Stimulated activated CD4-positive, alpha-beta T cell treated with anti-CD3 and anti-CD28 coated beads, TNF-alpha, amount 100 ng/mL, for 1 hour (primary cell): ENCODE measurements around the gene MBNL2.

ENCODE experiments used
- DNase-seq, 3 donors: peaks; one replicate each; pipeline ENCODE4 v3.0.0-alpha.2; 2020; ENCODE audit warnings: low read depth in 3 of 3, low spot score in 1 of 3

The MBNL2 gene

DNA sequence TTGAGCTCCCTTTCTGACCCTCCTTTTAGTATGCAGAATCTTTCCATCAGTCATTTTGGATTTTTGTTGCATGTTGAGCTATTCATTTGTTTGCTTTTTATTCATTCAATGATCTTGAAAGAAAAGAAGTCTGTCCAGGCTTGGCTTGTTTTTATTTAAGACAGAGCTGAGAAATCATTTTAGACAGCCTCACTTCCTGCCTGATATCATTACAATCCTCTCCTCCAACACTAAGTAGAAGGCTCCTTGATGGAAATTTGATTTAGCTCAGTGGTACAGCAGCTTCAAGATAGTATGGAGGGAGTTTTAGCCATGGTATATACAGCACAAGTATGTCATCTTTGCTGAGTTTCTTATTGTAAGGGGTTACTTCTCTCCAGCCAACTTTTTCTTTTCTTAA, 28.4 kb downstream of the MBNL2 start:
- DNase-seq, result no peak

DNA sequence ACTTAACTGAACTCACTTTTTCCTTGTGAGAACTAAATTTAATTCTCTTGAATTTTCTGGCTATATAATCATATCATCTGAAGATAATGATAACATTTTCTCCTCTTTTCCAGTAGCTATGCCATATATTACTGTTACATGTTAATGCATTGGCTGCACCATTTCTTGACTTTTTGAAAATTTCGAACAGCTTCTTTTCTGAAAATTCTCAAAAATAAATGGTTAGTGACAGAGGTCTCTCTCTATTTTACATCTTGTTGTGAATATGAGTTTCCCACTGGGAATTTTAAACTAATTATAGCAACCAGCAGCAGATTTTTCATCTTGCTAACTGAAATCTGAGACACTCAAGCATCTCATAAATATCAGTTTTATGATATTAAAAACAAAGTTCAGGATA, 30.6 kb downstream of the MBNL2 start:
- DNase-seq, result no peak

GRCh38 chr13:97253581-97254293, 31.6 kb downstream of the MBNL2 start:
- no peak for DNase-seq

GRCh38 chr13:97254816-97255215, 32.7 kb downstream of the MBNL2 start:
- no peak for DNase-seq

DNA sequence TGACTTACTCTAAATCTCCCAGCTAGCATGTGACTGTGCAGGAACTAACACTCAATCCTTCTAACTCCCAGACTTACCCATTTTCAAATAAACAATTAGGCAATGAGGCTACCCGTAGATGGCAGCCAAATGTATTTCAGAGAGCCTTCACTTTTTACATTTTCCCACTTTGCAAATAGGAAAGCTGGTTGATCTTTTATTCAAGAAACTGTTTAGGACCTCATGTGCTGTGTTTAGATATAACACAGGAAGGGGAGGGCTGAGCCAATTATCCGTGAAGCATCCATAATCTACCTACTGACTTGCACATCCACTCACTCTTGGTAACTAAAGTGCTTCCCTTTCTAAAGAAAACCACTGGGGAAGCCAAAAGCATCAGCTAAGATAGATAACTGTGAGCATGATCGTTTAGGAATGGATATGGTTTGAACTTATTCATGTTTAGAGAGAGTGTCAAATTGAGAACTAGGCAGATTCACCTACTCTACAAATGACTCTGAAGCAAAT, 33.4 kb downstream of the MBNL2 start:
- DNase-seq, result no peak

DNA sequence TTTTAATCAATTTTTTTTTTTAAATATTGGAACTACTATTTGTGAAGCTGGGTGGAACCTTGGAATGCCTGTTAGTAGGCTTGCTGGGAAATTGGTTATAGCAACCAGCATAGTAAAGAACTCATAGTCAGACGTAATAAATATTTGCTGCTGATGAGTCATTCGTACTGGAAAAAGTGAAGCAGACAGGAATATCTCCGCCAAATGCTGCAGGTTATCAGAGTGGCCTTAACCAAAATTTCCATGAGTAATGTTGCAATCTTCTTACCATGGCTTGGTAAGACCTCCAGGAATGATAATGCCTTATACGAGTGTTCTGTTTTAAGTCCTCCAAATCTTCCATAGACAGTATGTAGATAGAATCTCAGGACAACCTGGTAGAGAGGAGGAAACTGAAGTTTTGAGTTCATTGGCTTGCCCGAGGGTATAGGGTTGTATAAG, 34.2 kb downstream of the MBNL2 start:
- DNase-seq, result no peak

DNA sequence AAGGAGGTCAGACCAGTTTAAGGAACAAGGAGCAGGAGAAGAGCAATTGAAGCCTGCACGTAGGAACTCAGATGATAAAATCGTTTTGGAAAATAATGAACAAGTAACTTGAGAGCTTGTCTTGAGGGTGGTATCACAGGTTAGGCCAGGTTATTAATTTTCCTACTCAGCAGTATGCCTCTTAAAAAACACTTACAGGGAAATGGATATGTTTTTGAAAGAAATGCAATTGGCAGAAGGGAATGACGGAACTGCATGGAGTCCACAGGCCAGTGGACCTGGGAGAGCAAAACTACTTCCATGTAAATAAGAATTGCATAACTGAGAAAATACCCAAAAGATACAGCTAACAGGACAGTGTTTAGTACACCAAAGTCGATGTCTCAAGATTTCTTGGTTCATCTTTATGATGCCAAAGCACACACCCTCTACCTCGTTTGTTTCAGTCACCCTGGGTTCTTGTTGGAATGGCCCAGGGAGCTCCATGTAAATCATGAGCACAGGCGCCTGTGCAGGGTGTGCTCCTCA, 35.2 kb downstream of the MBNL2 start:
- no peak for DNase-seq

DNA sequence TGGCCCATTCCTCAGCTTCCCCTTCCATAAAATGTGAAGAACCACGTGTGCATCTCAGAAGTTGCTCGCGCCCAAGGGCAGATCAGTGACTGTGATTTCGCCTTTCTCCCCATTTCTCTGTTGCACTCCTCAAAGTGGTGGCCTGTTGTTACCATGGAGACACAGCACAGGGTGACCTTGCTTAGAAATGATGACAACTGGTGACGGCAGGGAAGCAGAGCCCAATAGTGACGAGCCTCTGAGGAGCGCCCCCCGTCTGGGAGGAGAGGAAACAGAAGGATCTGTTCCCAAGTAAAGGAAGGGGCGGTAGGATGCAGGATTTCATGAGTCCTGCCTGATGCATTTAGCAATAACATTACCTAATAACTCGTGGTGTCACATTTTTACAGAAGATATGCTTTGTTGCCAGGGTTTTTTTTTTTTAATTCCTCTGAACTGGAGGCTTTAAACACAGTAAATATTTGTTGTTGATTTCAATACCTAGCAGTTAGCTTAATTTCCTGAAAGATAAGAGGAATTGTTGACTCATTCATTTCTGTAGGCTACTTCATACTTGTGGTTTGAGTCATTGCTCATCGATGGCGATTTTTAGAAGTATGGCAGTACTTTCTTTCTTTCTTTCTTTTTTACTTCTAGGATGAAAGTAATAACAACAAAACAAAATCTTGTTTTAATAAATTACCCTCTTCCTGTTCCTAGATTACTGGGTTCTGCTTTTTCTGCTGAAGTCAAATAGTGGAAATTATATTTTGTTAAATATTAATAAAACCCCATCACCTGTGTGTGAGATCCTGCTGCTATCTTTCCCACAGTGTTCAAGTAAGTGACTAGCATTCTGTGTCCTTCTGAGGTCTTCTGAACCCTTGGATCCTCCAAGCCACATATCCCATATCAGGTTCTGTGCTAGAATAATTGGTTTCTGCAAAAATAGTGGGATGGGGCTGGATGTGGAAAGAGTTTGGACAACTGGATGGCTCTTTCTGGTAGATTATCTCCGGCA, 36.0 kb downstream of the MBNL2 start:
- DNase-seq, result no peak

- DNase-seq, result no peak
Measured at GRCh38 chr13:97258801-97259200, 36.7 kb downstream of the MBNL2 start.

DNA sequence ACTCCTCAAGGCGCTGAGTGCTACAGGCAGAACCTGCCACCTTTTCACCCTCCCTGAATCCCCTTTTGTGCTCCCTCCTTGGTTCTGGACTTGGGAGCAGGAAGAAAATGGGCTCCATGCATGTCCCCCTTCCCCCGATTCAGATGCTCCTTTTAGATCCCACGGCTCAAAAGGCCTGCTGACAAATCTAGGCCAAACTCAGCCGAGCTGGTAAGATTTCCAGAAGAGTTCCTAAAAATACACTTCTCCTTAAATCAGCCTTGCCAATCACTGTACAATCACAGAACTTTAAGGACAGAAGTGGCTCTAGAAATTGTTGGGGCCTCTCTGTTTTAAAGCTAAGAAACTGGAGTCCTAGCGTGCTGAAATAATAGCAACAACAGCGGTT, 37.3 kb downstream of the MBNL2 start:
- DNase-seq, result no peak

GRCh38 chr13:97259798-97260714, 37.9 kb downstream of the MBNL2 start:
- no peak for DNase-seq

DNA sequence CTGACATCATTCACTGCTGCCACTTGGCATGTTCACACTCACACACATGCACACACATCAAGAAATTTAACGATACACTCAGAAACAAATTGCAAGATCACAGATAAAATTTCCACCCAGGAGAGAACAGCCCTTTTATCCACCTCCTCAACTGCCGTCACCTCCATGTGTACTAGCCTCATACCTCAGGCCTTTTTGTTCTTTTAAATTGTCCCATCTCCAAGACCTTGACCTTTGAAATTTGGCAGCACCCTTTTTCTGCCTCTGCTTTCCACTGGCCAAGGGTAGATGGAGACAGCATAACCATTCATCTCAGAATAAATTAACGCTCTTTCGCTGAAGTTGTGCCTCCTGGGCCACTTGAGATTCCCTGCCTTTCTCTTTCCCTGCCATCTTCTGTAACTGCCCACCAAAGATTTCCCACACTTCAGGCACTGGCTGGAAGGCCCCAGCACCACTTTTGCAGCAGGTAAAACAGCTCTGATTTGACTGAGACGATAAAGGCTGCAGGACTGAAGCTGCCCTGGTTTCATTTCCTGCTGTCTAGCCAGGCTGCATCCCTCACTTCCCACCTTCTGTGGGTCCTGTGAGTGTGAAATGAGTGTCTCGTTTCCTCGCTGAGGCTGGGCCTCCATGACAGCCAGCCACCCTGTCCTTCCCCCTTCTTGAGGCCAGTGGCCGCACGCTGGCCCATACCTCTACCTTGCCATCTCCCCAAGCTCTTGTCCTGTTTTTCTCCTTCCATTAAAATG, 39.3 kb downstream of the MBNL2 start:
- no peak for DNase-seq

DNA sequence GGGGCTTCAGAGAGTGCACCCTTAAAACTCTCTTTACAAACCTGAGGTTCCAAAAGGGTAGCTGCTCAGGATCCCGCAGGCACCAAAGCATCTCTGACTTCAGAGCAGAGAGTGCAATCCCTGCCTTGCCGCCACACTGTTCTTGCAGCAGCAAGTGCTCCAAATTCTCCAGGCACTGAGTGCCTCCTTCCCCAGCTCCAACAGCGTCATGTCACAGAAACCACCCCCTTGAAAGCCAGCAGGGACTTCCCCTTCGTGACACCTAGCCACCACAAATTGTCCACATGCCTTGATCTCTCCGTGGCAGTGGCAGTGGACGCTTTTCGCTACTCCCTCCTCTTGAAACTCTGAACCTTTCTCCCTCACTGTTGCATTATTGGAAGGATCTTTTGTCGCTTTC, 39.9 kb downstream of the MBNL2 start:
- DNase-seq, result no peak

GRCh38 chr13:97263160-97263559, 41.0 kb downstream of the MBNL2 start:
- DNase-seq, result no peak

DNA sequence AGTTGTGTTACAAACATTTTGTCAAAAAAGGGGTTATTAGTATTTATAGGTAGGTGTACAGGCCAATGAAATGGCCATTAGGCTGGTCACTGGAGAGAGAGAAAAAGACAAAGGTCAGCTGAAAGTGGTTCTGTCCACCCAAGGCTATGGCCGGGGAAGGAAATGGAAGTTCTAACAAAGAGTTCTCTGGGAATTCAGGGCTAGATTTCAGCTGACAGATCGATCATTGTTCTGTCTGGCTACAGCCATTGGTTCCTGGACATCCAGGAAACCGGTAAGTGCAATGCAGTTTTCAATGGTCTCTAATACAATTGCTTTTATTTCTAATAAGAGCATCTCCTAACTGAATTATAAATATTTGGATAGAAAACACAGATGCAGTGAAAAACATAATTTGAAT, 42.5 kb downstream of the MBNL2 start:
- no peak for DNase-seq

DNA sequence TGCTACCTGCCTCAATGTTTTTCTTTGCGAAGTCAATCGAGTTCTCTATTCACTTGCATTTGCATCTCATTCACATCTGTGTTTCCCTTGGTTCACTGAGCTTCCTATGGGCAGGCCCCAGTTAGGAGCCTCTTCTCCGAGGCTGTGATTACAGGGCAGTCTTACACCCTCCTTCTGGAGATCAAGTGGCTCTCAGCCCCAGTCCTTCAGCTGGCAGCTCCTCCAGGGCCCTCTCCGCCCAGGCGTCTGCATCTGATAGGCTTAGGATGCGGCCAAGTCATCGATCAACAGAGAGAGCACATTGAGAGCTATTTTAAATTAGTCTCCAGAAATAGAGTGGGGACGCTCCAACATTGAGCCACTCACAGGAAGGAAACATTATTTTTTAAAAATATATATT, 44.2 kb downstream of the MBNL2 start:
- DNase-seq, result no peak

- no peak for DNase-seq
Measured at GRCh38 chr13:97266772-97267417, 44.8 kb downstream of the MBNL2 start.

GRCh38 chr13:97267418-97268059, 45.4 kb downstream of the MBNL2 start:
- no peak for DNase-seq

GRCh38 chr13:97268772-97269171, 46.6 kb downstream of the MBNL2 start:
- no peak for DNase-seq
